Gastrocnemius medialis (tissue), 4 donors: ENCODE data around the gene OR2AG1. TPM values are rescaled to one million over a fixed set of nuclear protein-coding genes. Genes with fewer than 3 reads are reported as not detected.

ENCODE experiments used
- ATAC-seq, 2 donors: fragments of 150-250 bp; one replicate each; pipeline ENCODE4 v1.9.1; 2016
- DNase-seq, 2 donors: peaks; one replicate each; pipeline ENCODE4 v3.0.0-alpha.2; 2019
- H3K27ac ChIP-seq, 4 donors: fragments of 200-600 bp; sonication (generic); 1 replicate in 1 of 4; 2 replicates in 3 of 4; pipeline ENCODE4 v1.5.1; 2016 to 2018; ENCODE audit warnings: mild to moderate bottlenecking in 2 of 4, moderate library complexity in 1 of 4
- H3K27me3 ChIP-seq, 3 donors: fragments of 200-600 bp; sonication (generic) in 2 of 3; 1 replicate in 1 of 3; 2 replicates in 2 of 3; pipeline versions ENCODE4 v1.5.1 to v1.6.0; 2016 to 2019; ENCODE audit warnings: mild to moderate bottlenecking in 1 of 3, moderate library complexity in 1 of 3
- H3K36me3 ChIP-seq, 2 donors: fragments of 200-600 bp; sonication (generic) in 1 of 2; one replicate each; pipeline ENCODE4 v1.5.1; 2017 to 2018
- H3K4me1 ChIP-seq, 2 donors: fragments of 200-600 bp; sonication (generic) in 1 of 2; one replicate each; pipeline ENCODE4 v1.5.1; 2016 to 2017; ENCODE audit warnings: mild to moderate bottlenecking in 2 of 2
- H3K4me3 ChIP-seq, 4 donors: fragments of 200-600 bp; sonication (generic) in 3 of 4; 1 replicate in 1 of 4; 2 replicates in 3 of 4; pipeline ENCODE4 v1.5.1; 2016 to 2019; ENCODE audit warnings: mild to moderate bottlenecking in 2 of 4
- H3K9me3 ChIP-seq, 3 donors: fragments of 200-600 bp; sonication (generic) in 2 of 3; 1 replicate in 1 of 3; 2 replicates in 2 of 3; pipeline ENCODE4 v1.5.1; 2016 to 2019
- POLR2A ChIP-seq, 2 donors: fragments of 450-650 bp; IDR thresholded peaks; one replicate each; pipeline ENCODE4 v1.6.1; 2017; ENCODE audit warnings: antibody characterized with exemption in 2 of 2, mild to moderate bottlenecking in 2 of 2, moderate library complexity in 2 of 2
- in situ Hi-C, 4 donors: fragments of 200-750 bp; cut with MboI; loops; one replicate each; pipeline versions ENCODE4 v1.15.0 to v1.8.0; 2017; ENCODE audit warnings: low sequenced_read_pairs in 4 of 4
- intact Hi-C: fragments of 100-400 bp; cut with DNase I; formaldehyde crosslinking; loops from one replicate; pipeline ENCODE4 v1.15.1; 2023; ENCODE audit warnings: low total_unique reads
- total RNA-seq, 4 donors: library from RNA; depleted of rRNA; stranded (reverse); fragments of >200 nt; gene quantifications; one replicate each; pipeline versions ENCODE4 v1.1.0 to v1.2.3, GENCODE V29; 2016
- TF ChIP-seq, protein P1 (sequence below), 5 experiments: fragments of 450-650 bp in 3 of 5; fragments of 200-600 bp in 2 of 5; sonication (generic) in 2 of 5; IDR thresholded peaks in 4 of 5; conservative IDR thresholded peaks in 1 of 5; 1 replicate in 4 of 5; 2 replicates in 1 of 5; pipeline ENCODE4 v1.5.1; 2016 to 2019; ENCODE audit warnings: antibody characterized with exemption in 5 of 5, mild to moderate bottlenecking in 3 of 5, moderate library complexity in 3 of 5

The OR2AG1 gene
- total RNA-seq, 4 donors from 2014 or later: not detected

DNA sequence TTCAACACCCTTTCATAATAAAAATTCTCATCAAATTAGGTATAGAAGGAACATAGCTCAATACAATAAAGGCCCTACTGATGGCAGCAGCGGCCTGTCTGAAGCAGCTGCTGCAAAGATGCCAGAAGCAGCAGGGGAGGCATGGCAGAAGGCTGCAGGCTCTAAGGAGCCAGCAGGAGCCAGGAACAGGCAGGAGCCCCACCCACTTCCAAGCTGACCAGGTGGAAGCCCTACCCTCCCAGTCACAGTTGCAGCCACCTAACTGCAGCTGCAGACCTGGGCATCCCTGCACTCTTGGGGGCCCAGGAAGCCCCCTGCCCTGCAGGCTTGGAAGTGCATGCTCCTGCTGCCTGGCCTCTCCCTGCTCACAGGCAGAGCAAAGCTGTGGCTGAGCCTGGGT is 34.9 kb downstream of the OR2AG1 start:
- Histone ChIP-seq H3K27ac (no peak overlapping the region), H3K27me3 (no peaks in the 10 kb centered on the region), H3K4me3 (no peak overlapping the region), H3K36me3 (no peaks in the 10 kb centered on the region), H3K9me3 (no peaks in the 10 kb centered on the region), H3K4me1 (no peaks in the 10 kb centered on the region)
- intact Hi-C loops: loop anchor here (10.0 kb wide), 1 partner anchor 457 kb away; no protein-coding TSS in a partner anchor
- DNase-seq (no peak), ATAC-seq (no peak)
- in situ Hi-C loops: no loop called here
- TF ChIP-seq, protein P1, sequence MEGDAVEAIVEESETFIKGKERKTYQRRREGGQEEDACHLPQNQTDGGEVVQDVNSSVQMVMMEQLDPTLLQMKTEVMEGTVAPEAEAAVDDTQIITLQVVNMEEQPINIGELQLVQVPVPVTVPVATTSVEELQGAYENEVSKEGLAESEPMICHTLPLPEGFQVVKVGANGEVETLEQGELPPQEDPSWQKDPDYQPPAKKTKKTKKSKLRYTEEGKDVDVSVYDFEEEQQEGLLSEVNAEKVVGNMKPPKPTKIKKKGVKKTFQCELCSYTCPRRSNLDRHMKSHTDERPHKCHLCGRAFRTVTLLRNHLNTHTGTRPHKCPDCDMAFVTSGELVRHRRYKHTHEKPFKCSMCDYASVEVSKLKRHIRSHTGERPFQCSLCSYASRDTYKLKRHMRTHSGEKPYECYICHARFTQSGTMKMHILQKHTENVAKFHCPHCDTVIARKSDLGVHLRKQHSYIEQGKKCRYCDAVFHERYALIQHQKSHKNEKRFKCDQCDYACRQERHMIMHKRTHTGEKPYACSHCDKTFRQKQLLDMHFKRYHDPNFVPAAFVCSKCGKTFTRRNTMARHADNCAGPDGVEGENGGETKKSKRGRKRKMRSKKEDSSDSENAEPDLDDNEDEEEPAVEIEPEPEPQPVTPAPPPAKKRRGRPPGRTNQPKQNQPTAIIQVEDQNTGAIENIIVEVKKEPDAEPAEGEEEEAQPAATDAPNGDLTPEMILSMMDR (IDR thresholded peaks at IDR 0.05 in 4 of 5, conservative IDR thresholded peaks at IDR 0.05 in 1 of 5): no peak
- no peak for TF ChIP-seq POLR2A (IDR thresholded peaks at IDR 0.05)

DNA sequence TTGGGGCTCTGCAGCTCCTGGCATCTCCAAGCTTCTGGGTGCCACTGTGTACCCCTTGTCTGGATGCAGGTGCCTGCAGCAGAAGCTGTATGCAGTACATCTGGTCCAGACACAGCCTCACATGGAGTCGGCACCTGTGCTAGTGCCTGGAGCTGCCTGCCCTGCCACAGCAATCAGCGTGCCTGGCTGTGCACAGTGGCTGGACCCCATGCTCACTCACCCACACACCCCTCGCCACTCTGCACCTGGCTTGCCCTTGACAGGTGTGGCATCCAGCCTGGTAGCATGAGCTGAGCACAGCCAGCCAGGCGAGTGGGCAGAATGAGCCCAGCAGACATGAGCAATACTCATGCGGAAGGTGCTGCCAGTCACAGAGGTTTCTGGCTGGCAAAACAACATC is 36.1 kb downstream of the OR2AG1 start:
- in situ Hi-C loops: no loop called here
- Histone ChIP-seq H3K36me3 (no peaks in the 10 kb centered on the region), H3K27ac (no peak overlapping the region), H3K4me3 (no peak overlapping the region), H3K4me1 (no peaks in the 10 kb centered on the region), H3K9me3 (no peaks in the 10 kb centered on the region), H3K27me3 (no peaks in the 10 kb centered on the region)
- no peak for ATAC-seq
- intact Hi-C loops: loop anchor here (10.0 kb wide), 1 partner anchor 456 kb away; no protein-coding TSS in a partner anchor
- DNase-seq: no peak
- TF ChIP-seq, protein P1 (IDR thresholded peaks at IDR 0.05 in 4 of 5, conservative IDR thresholded peaks at IDR 0.05 in 1 of 5): no peak
- no peak for TF ChIP-seq POLR2A (IDR thresholded peaks at IDR 0.05)

DNA sequence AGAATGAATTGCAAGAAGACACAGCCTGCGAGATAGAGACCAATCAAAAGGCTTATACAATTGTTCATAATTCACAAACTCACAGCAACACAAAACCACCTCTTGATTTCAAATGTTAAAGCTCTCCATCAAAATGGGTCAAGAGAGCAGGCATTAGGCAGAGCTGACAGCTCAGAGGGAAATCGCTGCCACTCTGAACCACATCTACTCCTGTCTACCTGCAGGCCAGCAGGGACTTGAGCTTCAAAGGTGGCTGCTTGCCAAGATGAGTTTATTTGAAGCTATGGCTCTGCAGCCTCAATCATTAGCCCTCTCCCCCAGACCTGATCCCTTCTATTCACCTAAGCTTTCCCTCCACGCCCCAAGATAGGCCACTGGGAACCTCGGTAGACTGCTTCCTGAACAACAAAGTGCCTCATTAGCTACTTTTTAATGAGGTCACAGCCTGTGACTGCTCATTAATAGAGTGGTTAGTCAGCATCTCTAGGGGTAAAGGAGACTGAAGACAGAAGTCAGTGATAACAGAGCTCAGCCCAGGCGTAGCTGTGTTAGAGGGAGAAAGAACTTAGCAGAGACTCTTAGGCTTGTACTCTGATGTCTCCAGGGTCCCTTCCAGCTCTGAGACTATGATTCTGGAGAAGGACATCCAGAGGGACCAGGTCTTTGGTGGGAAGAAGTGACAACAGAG is 41.5 kb downstream of the OR2AG1 start:
- H3K9me3 ChIP-seq: no peaks in the 10 kb centered on the region
- no peak overlapping the region for H3K27ac ChIP-seq
- DNase-seq: no peak
- no peak for ATAC-seq
- in situ Hi-C loops (no loop called here), intact Hi-C loops (no loop called here)
- TF ChIP-seq POLR2A (IDR thresholded peaks at IDR 0.05): no peak
- TF ChIP-seq, protein P1 (IDR thresholded peaks at IDR 0.05 in 4 of 5, conservative IDR thresholded peaks at IDR 0.05 in 1 of 5): no peak
- no peak overlapping the region for H3K4me3 ChIP-seq
- H3K4me1 ChIP-seq: no peaks in the 10 kb centered on the region
- H3K27me3 ChIP-seq: no peaks in the 10 kb centered on the region
- H3K36me3 ChIP-seq: no peaks in the 10 kb centered on the region

DNA sequence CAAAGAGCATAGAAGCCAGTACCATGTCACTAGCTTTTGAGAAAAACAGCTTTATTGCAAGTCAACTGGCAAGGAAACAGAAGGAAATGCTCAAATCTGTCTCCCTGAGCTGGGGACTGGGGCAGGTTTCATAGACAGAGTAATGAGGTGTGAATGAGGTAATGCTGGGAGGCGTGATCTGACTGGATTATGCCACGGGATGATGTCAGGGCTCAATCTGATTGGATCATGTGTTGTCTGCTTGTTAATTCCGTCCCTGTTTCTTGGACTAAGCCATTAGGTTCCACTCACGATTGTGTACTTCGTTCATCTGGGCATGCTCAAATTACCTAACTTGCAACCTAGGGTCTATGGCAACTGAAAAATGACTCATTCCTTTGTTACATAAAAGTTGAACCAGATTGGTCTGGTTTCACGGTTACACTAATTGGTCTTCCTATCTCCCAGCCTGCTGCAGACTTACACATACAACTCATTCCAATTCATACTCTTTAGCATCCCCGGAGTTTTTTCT is 42.5 kb downstream of the OR2AG1 start:
- intact Hi-C loops (no loop called here), in situ Hi-C loops (loop anchor here in 1 of 4 donors (25.0 kb wide), 1 partner anchor 112 kb away; the partner anchor contains the start of gene ZNF215)
- DNase-seq (no peak), ATAC-seq (no peak)
- H3K4me1 ChIP-seq: no peaks in the 10 kb centered on the region
- H3K27ac ChIP-seq: no peak overlapping the region
- H3K36me3 ChIP-seq: no peaks in the 10 kb centered on the region
- no peak for TF ChIP-seq POLR2A (IDR thresholded peaks at IDR 0.05)
- TF ChIP-seq, protein P1 (IDR thresholded peaks at IDR 0.05 in 4 of 5, conservative IDR thresholded peaks at IDR 0.05 in 1 of 5): no peak
- no peaks in the 10 kb centered on the region for H3K27me3 ChIP-seq
- H3K9me3 ChIP-seq: no peaks in the 10 kb centered on the region
- H3K4me3 ChIP-seq: no peak overlapping the region
